ENCODE measurements around the gene USB1.

Gene USB1

GRCh38 chr16:57962046-57962445 is 39.2 kb upstream of the USB1 start:
- DNase-seq (ENCODE audit: extremely low read depth, low read depth): no peak
- TF ChIP-seq CTCF (IDR thresholded peaks at IDR 0.05; ENCODE audit: low read depth, low read length): no peak

GRCh38 chr16:57962756-57963155 is 38.5 kb upstream of the USB1 start:
- DNase-seq (ENCODE audit: extremely low read depth, low read depth): no peak
- no peak for TF ChIP-seq CTCF (IDR thresholded peaks at IDR 0.05; ENCODE audit: low read depth, low read length)

GRCh38 chr16:57964157-57964700 is 37.0 kb upstream of the USB1 start:
- TF ChIP-seq CTCF (IDR thresholded peaks at IDR 0.05; ENCODE audit: low read depth, low read length): no peak
- no peak for DNase-seq (ENCODE audit: extremely low read depth, low read depth)

- TF ChIP-seq CTCF (IDR thresholded peaks at IDR 0.05; ENCODE audit: low read depth, low read length): no peak
- no peak for DNase-seq (ENCODE audit: extremely low read depth, low read depth)
Observed at GRCh38 chr16:57966204-57966771, 34.9 kb upstream of the USB1 start.

GRCh38 chr16:57966986-57967385 is 34.2 kb upstream of the USB1 start:
- no peak for TF ChIP-seq CTCF (IDR thresholded peaks at IDR 0.05; ENCODE audit: low read depth, low read length)
- no peak for DNase-seq (ENCODE audit: extremely low read depth, low read depth)

- DNase-seq (ENCODE audit: extremely low read depth, low read depth): no peak
- no peak for TF ChIP-seq CTCF (IDR thresholded peaks at IDR 0.05; ENCODE audit: low read depth, low read length)
Observed at GRCh38 chr16:57967916-57968315, 33.3 kb upstream of the USB1 start.

- TF ChIP-seq CTCF (IDR thresholded peaks at IDR 0.05; ENCODE audit: low read depth, low read length): no peak
- no peak for DNase-seq (ENCODE audit: extremely low read depth, low read depth)
Observed at GRCh38 chr16:57969451-57970123, 31.6 kb upstream of the USB1 start.
